Brain microvascular endothelial cell (primary cell): Measurements from ENCODE around the gene CD244.

Experiments used
- DNase-seq: peaks from one replicate; pipeline ENCODE4 v3.0.0-alpha.2; 2020
- H3K27ac ChIP-seq: fragments of 250-450 bp; sonication (Bioruptor Pico); 2 replicates; pipeline ENCODE4 v1.5.1; 2020; ENCODE audit warnings: mild to moderate bottlenecking, moderate library complexity
- H3K27me3 ChIP-seq: fragments of 250-450 bp; sonication (Bioruptor Pico); replicated peaks from 2 replicates; pipeline ENCODE4 v1.5.1; 2020; ENCODE audit warnings: mild to moderate bottlenecking
- H3K36me3 ChIP-seq: fragments of 250-450 bp; sonication (Bioruptor Pico); replicated peaks from 2 replicates; pipeline ENCODE4 v1.5.1; 2020; ENCODE audit warnings: mild to moderate bottlenecking
- H3K4me3 ChIP-seq: 2 replicates; pipeline ENCODE4 v1.5.1; 2011; ENCODE audit warnings: low read depth, mild to moderate bottlenecking, control low read depth, low read length, moderate library complexity
- CTCF ChIP-seq: IDR thresholded peaks from 2 replicates; pipeline ENCODE4 v1.5.1; 2011; ENCODE audit warnings: low read depth, mild to moderate bottlenecking, moderate library complexity, low read length, control low read depth, inconsistent platforms; ENCODE audit errors: missing control alignments
- in situ Hi-C: cut with HindIII; loops from 2 replicates; pipeline ENCODE4 v1.10.0; 2017; ENCODE audit warnings: low sequenced_read_pairs, low pct_ligation_motif_present

Gene CD244

GRCh38 chr1:160858507-160858906 is 4.2 kb downstream of the CD244 start:
- TF ChIP-seq CTCF: no peak
- Histone ChIP-seq H3K4me3 (no peak overlapping the region), H3K27me3 (no peaks in the 10 kb centered on the region), H3K36me3 (no peaks in the 10 kb centered on the region), H3K27ac (no peak overlapping the region)
- no peak for DNase-seq
- in situ Hi-C loops: no loop called here

DNA sequence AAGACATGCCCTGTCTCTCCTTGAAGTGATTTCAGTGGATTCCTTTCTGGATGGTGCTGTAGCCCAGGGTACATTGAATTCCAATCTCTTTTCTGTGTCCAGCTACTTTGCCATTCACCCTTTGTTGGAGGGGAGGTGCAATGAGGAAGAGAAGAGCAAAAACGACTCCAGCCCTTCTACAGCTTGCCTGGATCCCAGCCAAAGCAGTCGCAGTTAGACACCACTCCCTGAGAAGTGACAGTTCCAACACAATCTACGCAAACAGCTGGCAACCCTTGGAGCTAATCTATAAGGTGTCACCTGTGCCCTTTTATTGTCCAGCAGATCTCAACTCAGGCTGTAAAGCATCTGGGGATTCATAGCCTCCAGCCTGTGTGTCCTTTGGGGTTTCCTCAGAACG is 4.6 kb downstream of the CD244 start:
- H3K27me3 ChIP-seq: no peaks in the 10 kb centered on the region
- H3K4me3 ChIP-seq: no peak overlapping the region
- DNase-seq: no peak
- no peak overlapping the region for H3K27ac ChIP-seq
- H3K36me3 ChIP-seq: no peaks in the 10 kb centered on the region
- in situ Hi-C loops: no loop called here
- no peak for TF ChIP-seq CTCF

GRCh38 chr1:160855181-160855981 is 7.3 kb downstream of the CD244 start:
- in situ Hi-C loops: no loop called here
- H3K4me3 ChIP-seq: no peak overlapping the region
- H3K27ac ChIP-seq: no peak overlapping the region
- no peaks in the 10 kb centered on the region for H3K36me3 ChIP-seq
- no peak for TF ChIP-seq CTCF
- no peak for DNase-seq
- H3K27me3 ChIP-seq: no peaks in the 10 kb centered on the region

GRCh38 chr1:160853754-160854153 is 8.9 kb downstream of the CD244 start:
- H3K36me3 ChIP-seq: no peaks in the 10 kb centered on the region
- no peak overlapping the region for H3K27ac ChIP-seq
- TF ChIP-seq CTCF: no peak
- in situ Hi-C loops: no loop called here
- DNase-seq: no peak
- no peak overlapping the region for H3K4me3 ChIP-seq
- no peaks in the 10 kb centered on the region for H3K27me3 ChIP-seq

- no peak for TF ChIP-seq CTCF
Observed at GRCh38 chr1:160853014-160853413, 9.7 kb downstream of the CD244 start.

GRCh38 chr1:160850993-160851392 is 11.7 kb downstream of the CD244 start:
- H3K27me3 ChIP-seq: no peaks in the 10 kb centered on the region
- in situ Hi-C loops: no loop called here
- no peak overlapping the region for H3K27ac ChIP-seq
- DNase-seq: no peak
- no peak for TF ChIP-seq CTCF
- no peaks in the 10 kb centered on the region for H3K36me3 ChIP-seq
- H3K4me3 ChIP-seq: no peak overlapping the region

More at GRCh38 chr1:160853014-160853413, 9.7 kb downstream of the CD244 start:
- no peak overlapping the region for H3K27ac ChIP-seq
- no peaks in the 10 kb centered on the region for H3K27me3 ChIP-seq
- DNase-seq: no peak
- no peak overlapping the region for H3K4me3 ChIP-seq
- in situ Hi-C loops: no loop called here
- no peaks in the 10 kb centered on the region for H3K36me3 ChIP-seq
